ENCODE results near the gene EEF2KMT. TPM values are rescaled to one million over a fixed set of nuclear protein-coding genes. Genes with fewer than 3 reads are reported as not detected.

Gene EEF2KMT
- total and polyA plus RNA-seq, 2 of the 13 experiments (the other 11 are each of a cell fraction or from before 2014, with no cell fraction given), result 10.7 to 26.9 TPM

DNA sequence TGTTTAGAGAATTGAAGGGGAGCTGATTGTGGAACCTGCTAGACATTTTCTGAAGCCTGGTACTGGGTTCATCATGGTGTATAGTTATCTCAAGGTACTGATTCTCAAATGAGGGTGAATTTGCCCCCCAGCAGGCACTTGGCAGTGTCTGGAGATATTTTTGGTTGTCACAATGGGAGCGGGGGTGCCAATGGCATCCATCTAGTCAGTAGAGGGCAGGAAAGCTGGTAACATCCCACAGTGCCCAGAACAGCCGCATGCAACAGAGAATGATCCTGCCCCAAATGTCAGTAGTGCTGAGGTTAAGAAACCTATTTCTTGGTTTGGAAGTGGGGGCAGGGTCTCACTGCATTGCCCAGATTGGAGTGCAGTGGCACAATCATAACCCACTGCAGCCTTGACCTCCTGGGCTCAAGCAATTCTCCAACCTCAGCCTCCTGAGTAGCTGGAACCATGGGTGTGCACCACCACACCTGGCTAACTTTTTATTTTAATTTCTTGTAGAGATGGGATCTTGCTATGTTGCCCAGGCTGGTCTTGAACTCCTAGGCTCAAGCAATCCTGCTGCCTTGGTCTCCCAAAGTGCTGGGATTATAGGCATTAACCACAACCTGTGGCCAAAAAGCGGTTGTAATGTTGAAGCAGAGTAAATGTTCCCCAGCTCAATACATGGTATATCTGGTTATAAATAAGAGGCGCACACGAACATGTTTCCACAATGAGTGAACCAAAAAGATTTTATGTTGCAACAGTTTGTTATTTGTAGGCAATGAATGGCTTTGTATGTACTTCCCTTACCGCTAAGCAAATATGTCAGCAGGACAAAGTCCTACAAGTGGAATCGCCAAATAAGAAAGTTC is 46.4 kb upstream of the EEF2KMT start (continued):
- peak; percentile 90 for TF ChIP-seq ZNF609 (CRISPR knock-in tag; IDR thresholded peaks at IDR 0.05; ENCODE audit: borderline replicate concordance)
- no peak for TF ChIP-seq HOXA9 (CRISPR knock-in tag; IDR thresholded peaks at IDR 0.05; ENCODE audit: borderline replicate concordance)
- TF ChIP-seq ZNF563 (CRISPR knock-in tag; IDR thresholded peaks at IDR 0.05), result no peak
- peak; percentile 77 for TF ChIP-seq NFIC (IDR thresholded peaks at IDR 0.05; ENCODE audit: low read length)
- no peak for TF ChIP-seq SNRNP70 (IDR thresholded peaks at IDR 0.05; ENCODE audit: low read depth, low read length)
- TF ChIP-seq ZNF816 (CRISPR knock-in tag; IDR thresholded peaks at IDR 0.05; ENCODE audit: borderline replicate concordance), result 0 out of 2 replicates have a peak, but pooled peaks have one; percentile 32
- TF ChIP-seq SALL2 (CRISPR knock-in tag; IDR thresholded peaks at IDR 0.05), result no peak
- TF ChIP-seq DDIT3 (CRISPR knock-in tag; IDR thresholded peaks at IDR 0.05), result 0 out of 2 replicates have a peak, but pooled peaks have one; percentile 86
- no peak; the same call in 1 of the 2 replicates for TF ChIP-seq SP4 (CRISPR knock-in tag; IDR thresholded peaks at IDR 0.05)
- peak; percentile 83 for TF ChIP-seq FOXA1 (IDR thresholded peaks at IDR 0.05)
- peak; percentile 98 for TF ChIP-seq FOXA1 (CRISPR knock-in tag; IDR thresholded peaks at IDR 0.05)
- TF ChIP-seq SCMH1 (CRISPR knock-in tag; IDR thresholded peaks at IDR 0.05; ENCODE audit: borderline replicate concordance), result no peak
- no peak for TF ChIP-seq RFX5 (IDR thresholded peaks at IDR 0.05; ENCODE audit: low read depth, low read length)
- TF ChIP-seq MXD1 (CRISPR knock-in tag; IDR thresholded peaks at IDR 0.05), result no peak
- no peak for TF ChIP-seq KDM4B (CRISPR knock-in tag; IDR thresholded peaks at IDR 0.05)
- no peak for TF ChIP-seq ZNF713 (CRISPR knock-in tag; IDR thresholded peaks at IDR 0.05)
- no peak for TF ChIP-seq ARNT2 (CRISPR knock-in tag; IDR thresholded peaks at IDR 0.05; ENCODE audit: low read depth)
- peak; percentile 60; the same call in 1 of the 2 replicates for TF ChIP-seq JUN (CRISPR knock-in tag; IDR thresholded peaks at IDR 0.05)
- no peak for TF ChIP-seq SIN3B (IDR thresholded peaks at IDR 0.05; ENCODE audit: low read length)
- peak; percentile 45; the same call in 1 of the 2 replicates for TF ChIP-seq ZNF10 (CRISPR knock-in tag; IDR thresholded peaks at IDR 0.05; ENCODE audit: borderline replicate concordance, low read depth)
- TF ChIP-seq ZC3H4 (CRISPR knock-in tag; IDR thresholded peaks at IDR 0.05; ENCODE audit: borderline replicate concordance), result no peak
- peak; percentile 26; the same call in 1 of the 2 replicates for TF ChIP-seq ATF7 (IDR thresholded peaks at IDR 0.05)
- TF ChIP-seq ATF7 (CRISPR knock-in tag; IDR thresholded peaks at IDR 0.05), result no peak
- TF ChIP-seq ZBTB20 (CRISPR knock-in tag; IDR thresholded peaks at IDR 0.05; ENCODE audit: borderline replicate concordance, low read depth), result peak; percentile 79; the same call in 1 of the 2 replicates
- no peak for TF ChIP-seq ZNF841 (CRISPR knock-in tag; IDR thresholded peaks at IDR 0.05; ENCODE audit: borderline replicate concordance)
- 0 out of 2 replicates have a peak, but pooled peaks have one; percentile 15 for TF ChIP-seq LCORL (IDR thresholded peaks at IDR 0.05)
- peak; percentile 79 for TF ChIP-seq LCORL (CRISPR knock-in tag; IDR thresholded peaks at IDR 0.05)
